Peyer's patch (tissue), 4 donors: ENCODE data around the gene IWS1. TPM values are rescaled to one million over a fixed set of nuclear protein-coding genes. Genes with fewer than 3 reads are reported as not detected.

Source experiments
- DNase-seq, 3 donors: peaks; one replicate each; pipeline ENCODE4 v3.0.0-alpha.2; 2017 to 2019
- H3K27ac ChIP-seq, 4 donors: fragments of 200-600 bp; sonication (generic); one replicate each; pipeline ENCODE4 v1.5.1; 2016 to 2019
- H3K27me3 ChIP-seq, 2 donors: fragments of 200-600 bp; sonication (generic); one replicate each; pipeline ENCODE4 v1.5.1; 2019
- H3K36me3 ChIP-seq, 3 donors: fragments of 200-600 bp; sonication (generic); one replicate each; pipeline ENCODE4 v1.5.1; 2016 to 2019
- H3K4me1 ChIP-seq, 4 donors: fragments of 200-600 bp; sonication (generic); one replicate each; pipeline ENCODE4 v1.5.1; 2016 to 2019
- H3K4me3 ChIP-seq, 4 donors: fragments of 200-600 bp; sonication (generic); 1 replicate in 3 of 4; 2 replicates in 1 of 4; pipeline ENCODE4 v1.5.1; 2016 to 2019; ENCODE audit warnings: mild to moderate bottlenecking in 1 of 4
- H3K9me3 ChIP-seq, 4 donors: fragments of 200-600 bp; sonication (generic); one replicate each; pipeline ENCODE4 v1.5.1; 2016 to 2019; ENCODE audit warnings: mild to moderate bottlenecking in 1 of 4
- CTCF ChIP-seq, 6 experiments: fragments of 450-650 bp in 4 of 6; fragments of 200-600 bp in 2 of 6; sonication (generic) in 1 of 6; IDR thresholded peaks; one replicate each; pipeline ENCODE4 v1.5.1; 2017 to 2019; ENCODE audit warnings: antibody characterized with exemption in 6 of 6, mild to moderate bottlenecking in 3 of 6, moderate library complexity in 1 of 6
- POLR2A ChIP-seq, 2 donors: fragments of 450-650 bp; IDR thresholded peaks; one replicate each; pipeline ENCODE4 v1.5.1; 2017; ENCODE audit warnings: antibody characterized with exemption in 2 of 2, mild to moderate bottlenecking in 2 of 2, moderate library complexity in 2 of 2
- total RNA-seq, 4 donors: library from RNA; depleted of rRNA; stranded (reverse); fragments of >200 nt; gene quantifications; one replicate each; pipeline ENCODE4 v1.1.0, GENCODE V29; 2016

IWS1 gene
- total RNA-seq, 4 donors from 2014 or later = 39.6 to 189 (median 54.6) TPM

GRCh38 chr2:127563458-127564428, 37.5 kb upstream of the IWS1 start:
- Histone ChIP-seq H3K4me1 (peaks cover 0 to 7% (median 0%) of the 10 kb centered on the region in 4 donors), H3K36me3 (peaks cover 0 to 61% (median 0%) of the 10 kb centered on the region in 3 donors), H3K4me3 (no peak overlapping the region), H3K27ac (no peak overlapping the region), H3K9me3 (no peaks in the 10 kb centered on the region), H3K27me3 (no peaks in the 10 kb centered on the region)
- peak in 1 of 3 donors; percentile 50 for DNase-seq
- peak in 2 of 6 experiments; percentile 16 to 24 for TF ChIP-seq CTCF (IDR thresholded peaks at IDR 0.05)
- no peak for TF ChIP-seq POLR2A (IDR thresholded peaks at IDR 0.05)

GRCh38 chr2:127562936-127563335, 36.6 kb upstream of the IWS1 start:
- Histone ChIP-seq H3K27me3 (no peaks in the 10 kb centered on the region), H3K4me1 (peaks cover 0 to 7% (median 0%) of the 10 kb centered on the region in 4 donors), H3K4me3 (no peak overlapping the region), H3K36me3 (peaks cover 0 to 65% (median 0%) of the 10 kb centered on the region in 3 donors), H3K27ac (no peak overlapping the region), H3K9me3 (no peaks in the 10 kb centered on the region)
- TF ChIP-seq CTCF (IDR thresholded peaks at IDR 0.05) (no peak), POLR2A (IDR thresholded peaks at IDR 0.05) (no peak)
- no peak for DNase-seq

GRCh38 chr2:127561371-127561770, 35.1 kb upstream of the IWS1 start:
- H3K36me3 ChIP-seq = peaks cover 0 to 56% (median 0%) of the 10 kb centered on the region in 3 donors
- peaks cover 0 to 7% (median 0%) of the 10 kb centered on the region in 4 donors for H3K4me1 ChIP-seq
- DNase-seq = peak in 1 of 3 donors; percentile 35
- no peak overlapping the region for H3K4me3 ChIP-seq
- H3K27me3 ChIP-seq = no peaks in the 10 kb centered on the region
- no peak overlapping the region for H3K27ac ChIP-seq
- TF ChIP-seq CTCF (IDR thresholded peaks at IDR 0.05) (no peak), POLR2A (IDR thresholded peaks at IDR 0.05) (no peak)
- no peaks in the 10 kb centered on the region for H3K9me3 ChIP-seq

- TF ChIP-seq POLR2A (IDR thresholded peaks at IDR 0.05) = no peak
- TF ChIP-seq CTCF (IDR thresholded peaks at IDR 0.05) = no peak
- H3K9me3 ChIP-seq = no peaks in the 10 kb centered on the region
- H3K27me3 ChIP-seq = no peaks in the 10 kb centered on the region
- H3K4me1 ChIP-seq = peaks cover 0 to 7% (median 0%) of the 10 kb centered on the region in 4 donors
- H3K4me3 ChIP-seq = no peak overlapping the region
- peaks cover 0 to 51% (median 0%) of the 10 kb centered on the region in 3 donors for H3K36me3 ChIP-seq
- peak in 1 of 3 donors; percentile 18 for DNase-seq
- no peak overlapping the region for H3K27ac ChIP-seq
These were observed 34.6 kb upstream of the IWS1 start for GRCh38 chr2:127560931-127561280.

GRCh38 chr2:127560201-127560930, 34.1 kb upstream of the IWS1 start:
- H3K36me3 ChIP-seq = peaks cover 0 to 46% (median 0%) of the 10 kb centered on the region in 3 donors
- DNase-seq = peak in 1 of 3 donors; percentile 21
- H3K27me3 ChIP-seq = no peaks in the 10 kb centered on the region
- no peak for TF ChIP-seq POLR2A (IDR thresholded peaks at IDR 0.05)
- no peaks in the 10 kb centered on the region for H3K9me3 ChIP-seq
- H3K4me1 ChIP-seq = peaks cover 0 to 7% (median 0%) of the 10 kb centered on the region in 4 donors
- no peak overlapping the region for H3K27ac ChIP-seq
- no peak overlapping the region for H3K4me3 ChIP-seq
